ENCODE measurements around the gene RDX. TPM values are rescaled to one million over a fixed set of nuclear protein-coding genes. Genes with fewer than 3 reads are reported as not detected.

RDX gene
- total and polyA plus RNA-seq, 2 experiments from 2014 or later: 45.2 to 226 TPM

DNA sequence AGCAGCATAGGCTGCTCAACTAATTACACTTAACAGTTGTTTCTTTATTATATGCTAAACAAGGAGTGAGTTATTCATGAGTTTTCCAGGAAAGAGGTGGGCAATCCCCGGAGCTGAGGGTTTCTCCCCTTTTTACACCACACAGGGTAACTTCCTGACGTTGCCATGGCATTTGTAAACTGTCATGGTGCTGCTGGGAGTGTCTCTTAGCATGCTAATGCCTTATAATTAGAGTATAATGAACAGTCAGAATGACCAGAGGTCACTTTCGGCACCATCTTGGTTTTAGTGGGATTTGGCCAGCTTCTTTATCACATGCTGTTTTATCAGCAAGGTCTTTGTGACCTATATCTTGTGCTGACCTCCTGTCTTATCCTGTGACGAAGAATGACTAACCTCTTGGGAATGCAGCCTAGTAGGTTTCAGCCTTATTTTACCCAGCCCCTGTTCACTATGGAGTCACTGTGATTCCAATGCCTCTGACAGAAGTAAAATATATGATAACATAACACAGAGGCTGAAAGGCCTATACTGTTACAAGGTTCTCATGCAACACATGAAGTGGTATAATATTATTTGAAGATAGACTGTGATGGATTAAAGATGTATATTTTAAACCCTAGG, 41.3 kb upstream of the RDX start:
- Mint-ChIP-seq H3K27me3 (ENCODE audit: insufficient read depth, low read depth, poor library complexity) (no peaks in the 10 kb centered on the region), H3K4me3 (no peak overlapping the region), H3K9me3 (peaks cover 5% of the 10 kb centered on the region; the same call in 1 of the 3 replicates), H3K4me1 (peaks cover 18% of the 10 kb centered on the region; the same call in 2 of the 3 replicates), H3K27ac (no peak overlapping the region), H3K36me3 (ENCODE audit: low read depth) (peaks cover 3% of the 10 kb centered on the region; the same call in 1 of the 3 replicates)
- TF ChIP-seq NANOG (IDR thresholded peaks at IDR 0.05; ENCODE audit: borderline replicate concordance): no peak
- TF ChIP-seq CREB1 (CRISPR knock-in tag; IDR thresholded peaks at IDR 0.05; ENCODE audit: low read depth): no peak
- TF ChIP-seq, protein P1, sequence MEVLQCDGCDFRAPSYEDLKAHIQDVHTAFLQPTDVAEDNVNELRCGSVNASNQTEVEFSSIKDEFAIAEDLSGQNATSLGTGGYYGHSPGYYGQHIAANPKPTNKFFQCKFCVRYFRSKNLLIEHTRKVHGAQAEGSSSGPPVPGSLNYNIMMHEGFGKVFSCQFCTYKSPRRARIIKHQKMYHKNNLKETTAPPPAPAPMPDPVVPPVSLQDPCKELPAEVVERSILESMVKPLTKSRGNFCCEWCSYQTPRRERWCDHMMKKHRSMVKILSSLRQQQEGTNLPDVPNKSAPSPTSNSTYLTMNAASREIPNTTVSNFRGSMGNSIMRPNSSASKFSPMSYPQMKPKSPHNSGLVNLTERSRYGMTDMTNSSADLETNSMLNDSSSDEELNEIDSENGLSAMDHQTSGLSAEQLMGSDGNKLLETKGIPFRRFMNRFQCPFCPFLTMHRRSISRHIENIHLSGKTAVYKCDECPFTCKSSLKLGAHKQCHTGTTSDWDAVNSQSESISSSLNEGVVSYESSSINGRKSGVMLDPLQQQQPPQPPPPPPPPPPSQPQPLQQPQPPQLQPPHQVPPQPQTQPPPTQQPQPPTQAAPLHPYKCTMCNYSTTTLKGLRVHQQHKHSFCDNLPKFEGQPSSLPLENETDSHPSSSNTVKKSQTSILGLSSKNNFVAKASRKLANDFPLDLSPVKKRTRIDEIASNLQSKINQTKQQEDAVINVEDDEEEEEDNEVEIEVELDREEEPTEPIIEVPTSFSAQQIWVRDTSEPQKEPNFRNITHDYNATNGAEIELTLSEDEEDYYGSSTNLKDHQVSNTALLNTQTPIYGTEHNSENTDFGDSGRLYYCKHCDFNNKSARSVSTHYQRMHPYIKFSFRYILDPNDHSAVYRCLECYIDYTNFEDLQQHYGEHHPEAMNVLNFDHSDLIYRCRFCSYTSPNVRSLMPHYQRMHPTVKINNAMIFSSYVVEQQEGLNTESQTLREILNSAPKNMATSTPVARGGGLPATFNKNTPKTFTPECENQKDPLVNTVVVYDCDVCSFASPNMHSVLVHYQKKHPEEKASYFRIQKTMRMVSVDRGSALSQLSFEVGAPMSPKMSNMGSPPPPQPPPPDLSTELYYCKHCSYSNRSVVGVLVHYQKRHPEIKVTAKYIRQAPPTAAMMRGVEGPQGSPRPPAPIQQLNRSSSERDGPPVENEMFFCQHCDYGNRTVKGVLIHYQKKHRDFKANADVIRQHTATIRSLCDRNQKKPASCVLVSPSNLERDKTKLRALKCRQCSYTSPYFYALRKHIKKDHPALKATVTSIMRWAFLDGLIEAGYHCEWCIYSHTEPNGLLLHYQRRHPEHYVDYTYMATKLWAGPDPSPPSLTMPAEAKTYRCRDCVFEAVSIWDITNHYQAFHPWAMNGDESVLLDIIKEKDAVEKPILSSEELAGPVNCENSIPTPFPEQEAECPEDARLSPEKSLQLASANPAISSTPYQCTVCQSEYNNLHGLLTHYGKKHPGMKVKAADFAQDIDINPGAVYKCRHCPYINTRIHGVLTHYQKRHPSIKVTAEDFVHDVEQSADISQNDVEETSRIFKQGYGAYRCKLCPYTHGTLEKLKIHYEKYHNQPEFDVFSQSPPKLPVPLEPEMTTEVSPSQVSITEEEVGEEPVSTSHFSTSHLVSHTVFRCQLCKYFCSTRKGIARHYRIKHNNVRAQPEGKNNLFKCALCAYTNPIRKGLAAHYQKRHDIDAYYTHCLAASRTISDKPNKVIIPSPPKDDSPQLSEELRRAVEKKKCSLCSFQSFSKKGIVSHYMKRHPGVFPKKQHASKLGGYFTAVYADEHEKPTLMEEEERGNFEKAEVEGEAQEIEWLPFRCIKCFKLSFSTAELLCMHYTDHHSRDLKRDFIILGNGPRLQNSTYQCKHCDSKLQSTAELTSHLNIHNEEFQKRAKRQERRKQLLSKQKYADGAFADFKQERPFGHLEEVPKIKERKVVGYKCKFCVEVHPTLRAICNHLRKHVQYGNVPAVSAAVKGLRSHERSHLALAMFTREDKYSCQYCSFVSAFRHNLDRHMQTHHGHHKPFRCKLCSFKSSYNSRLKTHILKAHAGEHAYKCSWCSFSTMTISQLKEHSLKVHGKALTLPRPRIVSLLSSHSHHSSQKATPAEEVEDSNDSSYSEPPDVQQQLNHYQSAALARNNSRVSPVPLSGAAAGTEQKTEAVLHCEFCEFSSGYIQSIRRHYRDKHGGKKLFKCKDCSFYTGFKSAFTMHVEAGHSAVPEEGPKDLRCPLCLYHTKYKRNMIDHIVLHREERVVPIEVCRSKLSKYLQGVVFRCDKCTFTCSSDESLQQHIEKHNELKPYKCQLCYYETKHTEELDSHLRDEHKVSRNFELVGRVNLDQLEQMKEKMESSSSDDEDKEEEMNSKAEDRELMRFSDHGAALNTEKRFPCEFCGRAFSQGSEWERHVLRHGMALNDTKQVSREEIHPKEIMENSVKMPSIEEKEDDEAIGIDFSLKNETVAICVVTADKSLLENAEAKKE (CRISPR knock-in tag; IDR thresholded peaks at IDR 0.05): no peak
- TF ChIP-seq STAT1 (IDR thresholded peaks at IDR 0.05; ENCODE audit: unreplicated experiment): no peak
- H3K27ac ChIP-seq (ENCODE audit: low read depth): no peak overlapping the region; the same call in 1 of the 2 replicates
- H3K36me3 ChIP-seq (ENCODE audit: insufficient read depth): no peaks in the 10 kb centered on the region
- H3K79me2 ChIP-seq (replicated peaks; ENCODE audit: insufficient read depth): no peaks in the 10 kb centered on the region
- peak overlapping the region; percentile 60; the same call in 1 of the 2 replicates for H2AFZ ChIP-seq
- DNase-seq (ENCODE audit: low spot score): peak; percentile 53
- no peaks in the 10 kb centered on the region for H3F3A ChIP-seq (replicated peaks; ENCODE audit: low read depth)
- H4K20me1 ChIP-seq (replicated peaks; ENCODE audit: insufficient read depth): no peaks in the 10 kb centered on the region
- ATAC-seq: peak; percentile 69
- no peaks in the 10 kb centered on the region for H3K4me1 ChIP-seq (ENCODE audit: insufficient read depth)
- no peak overlapping the region for H3K4me2 ChIP-seq
- no peaks in the 10 kb centered on the region for H3K27me3 ChIP-seq (ENCODE audit: insufficient read depth)
- H3K9me2 ChIP-seq (ENCODE audit: insufficient read depth): no peaks in the 10 kb centered on the region
- H3K4me3 ChIP-seq: no peak overlapping the region

DNA sequence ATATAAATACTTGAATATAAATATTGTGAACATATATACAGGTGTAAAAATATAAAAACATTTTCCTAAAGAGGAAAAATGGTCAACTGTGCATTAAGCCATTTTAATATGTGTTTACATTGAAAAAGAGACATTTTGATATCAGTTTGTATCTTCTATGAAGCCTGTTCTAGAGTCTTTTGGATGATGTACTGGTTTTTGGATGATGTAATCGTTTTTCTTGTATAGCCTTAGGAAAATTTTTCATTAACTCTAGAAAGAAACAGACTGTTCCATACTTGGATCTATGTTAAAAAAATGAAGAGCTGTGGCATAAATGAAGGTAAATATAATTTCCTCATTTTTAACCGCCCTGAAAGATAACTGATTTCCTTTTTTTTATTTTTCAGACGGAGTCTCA, 39.6 kb upstream of the RDX start:
- H3K27ac Mint-ChIP-seq: no peak overlapping the region
- H3K4me3 ChIP-seq: no peak overlapping the region
- H3K4me1 ChIP-seq (ENCODE audit: insufficient read depth): no peaks in the 10 kb centered on the region
- H3K79me2 ChIP-seq (replicated peaks; ENCODE audit: insufficient read depth): no peaks in the 10 kb centered on the region
- peaks cover 6% of the 10 kb centered on the region; the same call in 1 of the 2 replicates for H3K36me3 ChIP-seq (ENCODE audit: insufficient read depth)
- no peaks in the 10 kb centered on the region for H4K20me1 ChIP-seq (replicated peaks; ENCODE audit: insufficient read depth)
- no peaks in the 10 kb centered on the region for H3K27me3 Mint-ChIP-seq (ENCODE audit: insufficient read depth, low read depth, poor library complexity)
- no peaks in the 10 kb centered on the region for H3K27me3 ChIP-seq (ENCODE audit: insufficient read depth)
- no peak overlapping the region for H3K4me3 Mint-ChIP-seq
- ATAC-seq: no peak
- H2AFZ ChIP-seq: peak overlapping the region; percentile 38; the same call in 1 of the 2 replicates
- peaks cover 17% of the 10 kb centered on the region; the same call in 2 of the 3 replicates for H3K36me3 Mint-ChIP-seq (ENCODE audit: low read depth)
- H3K9me2 ChIP-seq (ENCODE audit: insufficient read depth): peaks cover 4% of the 10 kb centered on the region; the same call in 1 of the 2 replicates
- DNase-seq (ENCODE audit: low spot score): no peak
- H3F3A ChIP-seq (replicated peaks; ENCODE audit: low read depth): no peaks in the 10 kb centered on the region
- no peak overlapping the region for H3K4me2 ChIP-seq
- peaks cover 18% of the 10 kb centered on the region; the same call in 2 of the 3 replicates for H3K4me1 Mint-ChIP-seq
- H3K27ac ChIP-seq (ENCODE audit: low read depth): no peak overlapping the region
- peaks cover 19% of the 10 kb centered on the region for H3K9me3 Mint-ChIP-seq
- no peak for TF ChIP-seq ZNF331 (CRISPR knock-in tag; IDR thresholded peaks at IDR 0.05; ENCODE audit: low read depth)
- no peak for TF ChIP-seq ZNF114 (CRISPR knock-in tag; IDR thresholded peaks at IDR 0.05)
- no peak for TF ChIP-seq STAT1 (IDR thresholded peaks at IDR 0.05; ENCODE audit: unreplicated experiment)
- TF ChIP-seq, protein P2, sequence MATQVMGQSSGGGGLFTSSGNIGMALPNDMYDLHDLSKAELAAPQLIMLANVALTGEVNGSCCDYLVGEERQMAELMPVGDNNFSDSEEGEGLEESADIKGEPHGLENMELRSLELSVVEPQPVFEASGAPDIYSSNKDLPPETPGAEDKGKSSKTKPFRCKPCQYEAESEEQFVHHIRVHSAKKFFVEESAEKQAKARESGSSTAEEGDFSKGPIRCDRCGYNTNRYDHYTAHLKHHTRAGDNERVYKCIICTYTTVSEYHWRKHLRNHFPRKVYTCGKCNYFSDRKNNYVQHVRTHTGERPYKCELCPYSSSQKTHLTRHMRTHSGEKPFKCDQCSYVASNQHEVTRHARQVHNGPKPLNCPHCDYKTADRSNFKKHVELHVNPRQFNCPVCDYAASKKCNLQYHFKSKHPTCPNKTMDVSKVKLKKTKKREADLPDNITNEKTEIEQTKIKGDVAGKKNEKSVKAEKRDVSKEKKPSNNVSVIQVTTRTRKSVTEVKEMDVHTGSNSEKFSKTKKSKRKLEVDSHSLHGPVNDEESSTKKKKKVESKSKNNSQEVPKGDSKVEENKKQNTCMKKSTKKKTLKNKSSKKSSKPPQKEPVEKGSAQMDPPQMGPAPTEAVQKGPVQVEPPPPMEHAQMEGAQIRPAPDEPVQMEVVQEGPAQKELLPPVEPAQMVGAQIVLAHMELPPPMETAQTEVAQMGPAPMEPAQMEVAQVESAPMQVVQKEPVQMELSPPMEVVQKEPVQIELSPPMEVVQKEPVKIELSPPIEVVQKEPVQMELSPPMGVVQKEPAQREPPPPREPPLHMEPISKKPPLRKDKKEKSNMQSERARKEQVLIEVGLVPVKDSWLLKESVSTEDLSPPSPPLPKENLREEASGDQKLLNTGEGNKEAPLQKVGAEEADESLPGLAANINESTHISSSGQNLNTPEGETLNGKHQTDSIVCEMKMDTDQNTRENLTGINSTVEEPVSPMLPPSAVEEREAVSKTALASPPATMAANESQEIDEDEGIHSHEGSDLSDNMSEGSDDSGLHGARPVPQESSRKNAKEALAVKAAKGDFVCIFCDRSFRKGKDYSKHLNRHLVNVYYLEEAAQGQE (IDR thresholded peaks at IDR 0.05; ENCODE audit: unreplicated experiment): no peak
- TF ChIP-seq CREB1 (CRISPR knock-in tag; IDR thresholded peaks at IDR 0.05; ENCODE audit: low read depth): no peak
- TF ChIP-seq JUNB (IDR thresholded peaks at IDR 0.05; ENCODE audit: unreplicated experiment): no peak
- no peak for TF ChIP-seq POLR2AphosphoS5 (IDR thresholded peaks at IDR 0.05; ENCODE audit: low read depth)
- TF ChIP-seq, protein P3, sequence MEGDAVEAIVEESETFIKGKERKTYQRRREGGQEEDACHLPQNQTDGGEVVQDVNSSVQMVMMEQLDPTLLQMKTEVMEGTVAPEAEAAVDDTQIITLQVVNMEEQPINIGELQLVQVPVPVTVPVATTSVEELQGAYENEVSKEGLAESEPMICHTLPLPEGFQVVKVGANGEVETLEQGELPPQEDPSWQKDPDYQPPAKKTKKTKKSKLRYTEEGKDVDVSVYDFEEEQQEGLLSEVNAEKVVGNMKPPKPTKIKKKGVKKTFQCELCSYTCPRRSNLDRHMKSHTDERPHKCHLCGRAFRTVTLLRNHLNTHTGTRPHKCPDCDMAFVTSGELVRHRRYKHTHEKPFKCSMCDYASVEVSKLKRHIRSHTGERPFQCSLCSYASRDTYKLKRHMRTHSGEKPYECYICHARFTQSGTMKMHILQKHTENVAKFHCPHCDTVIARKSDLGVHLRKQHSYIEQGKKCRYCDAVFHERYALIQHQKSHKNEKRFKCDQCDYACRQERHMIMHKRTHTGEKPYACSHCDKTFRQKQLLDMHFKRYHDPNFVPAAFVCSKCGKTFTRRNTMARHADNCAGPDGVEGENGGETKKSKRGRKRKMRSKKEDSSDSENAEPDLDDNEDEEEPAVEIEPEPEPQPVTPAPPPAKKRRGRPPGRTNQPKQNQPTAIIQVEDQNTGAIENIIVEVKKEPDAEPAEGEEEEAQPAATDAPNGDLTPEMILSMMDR (conservative IDR thresholded peaks at IDR 0.05; ENCODE audit: low read depth in 2 of 2): no peak

All from GM23338 (cell line).